Mammary epithelial cell (primary cell): ENCODE measurements around the gene NEK7.

Experiments
- CTCF ChIP-seq, 2 donors: IDR thresholded peaks in 1 of 2; conservative IDR thresholded peaks in 1 of 2; 2 replicates each; pipeline ENCODE4 v1.5.1; 2011 to 2012; ENCODE audit warnings: inconsistent platforms in 2 of 2, low read length in 2 of 2, mild to moderate bottlenecking in 2 of 2, control low read depth in 1 of 2, low read depth in 1 of 2; ENCODE audit not compliant: insufficient read depth in 1 of 2; ENCODE audit errors: extremely low read depth in 1 of 2
- EZH2 ChIP-seq: IDR thresholded peaks from 2 replicates; pipeline ENCODE4 v1.6.1; 2012; ENCODE audit warnings: low read length, inconsistent platforms, borderline replicate concordance

- TF ChIP-seq EZH2 (no peak), CTCF (conservative IDR thresholded peaks at IDR 0.05 in 1 of 2, IDR thresholded peaks at IDR 0.05 in 1 of 2; ENCODE audit: extremely low read depth in 1 of 2, insufficient read depth in 1 of 2, low read depth in 1 of 2, low read length in 2 of 2) (no peak)
These were observed 34.3 kb downstream of the NEK7 start for GRCh38 chr1:198191117-198191516.
